Measurements from ENCODE around the gene LGR6. TPM values are rescaled to one million over a fixed set of nuclear protein-coding genes. Genes with fewer than 3 reads are reported as not detected.

LGR6 gene
- total RNA-seq, 1 experiment from 2014 or later = 0.08 TPM

DNA sequence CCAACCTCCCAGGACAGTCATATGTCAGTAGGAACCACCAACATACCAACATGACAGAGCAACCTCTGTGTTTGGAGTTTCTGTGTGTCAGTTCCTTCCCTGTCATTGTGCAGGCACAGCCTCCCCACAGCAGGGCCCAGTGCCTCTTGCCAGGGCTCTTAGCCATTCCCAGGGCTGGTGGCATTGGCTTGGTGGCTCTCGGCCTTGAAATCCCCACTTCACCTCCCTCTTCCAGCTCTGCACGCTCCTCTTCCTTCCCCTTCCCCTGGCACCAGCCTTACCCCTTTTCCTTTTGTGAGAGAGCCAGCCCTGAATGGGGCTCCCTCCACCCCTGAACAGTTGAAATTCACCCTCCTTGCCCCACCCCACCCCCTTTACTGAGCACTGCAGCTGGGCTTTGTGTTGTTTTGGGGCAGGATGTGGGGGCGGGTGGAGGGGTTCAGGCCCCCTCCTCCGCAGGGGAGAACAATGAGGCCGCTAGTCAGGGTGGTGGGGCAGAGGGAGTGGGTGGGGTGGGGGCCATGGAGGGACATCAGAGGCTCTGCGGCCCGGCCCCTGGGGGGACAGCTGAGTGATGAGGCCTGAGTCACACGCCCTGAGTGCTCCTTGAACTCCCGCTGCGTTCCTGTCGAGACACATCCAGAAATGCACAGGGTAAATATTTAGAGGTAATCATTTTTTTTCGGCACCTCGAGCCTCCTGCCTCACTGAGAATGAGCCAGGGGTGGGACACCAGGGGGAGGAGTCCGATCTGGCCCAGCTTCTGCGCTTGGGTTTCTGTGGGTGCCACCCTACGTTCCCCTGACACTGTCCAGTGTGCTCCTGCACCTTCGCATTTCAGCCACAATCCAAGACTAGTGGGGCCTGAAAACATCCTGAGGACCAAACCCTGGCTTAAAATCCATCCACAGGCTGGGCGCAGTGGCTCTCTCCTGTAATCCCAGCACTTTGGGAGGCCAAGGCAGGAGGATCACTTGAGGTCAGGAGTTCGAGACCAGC, 28.6 kb downstream of the LGR6 start:
- intact Hi-C loops (cut with micrococcal nuclease; ENCODE audit: unreplicated experiment) (no loop called here), in situ Hi-C loops (cut with HindIII; ENCODE audit: low pct_unique_long_range_greater_than_20kb, low sequenced_read_pairs) (loop anchor here (25.0 kb wide), 1 partner anchor 90 kb away; no protein-coding TSS in a partner anchor)
- no peak for DNase-seq (ENCODE audit: low read depth, low spot score)
- no peaks in the 10 kb centered on the region for H3K4me1 ChIP-seq (ENCODE audit: control insufficient read depth, insufficient read depth, low read length)
- TF ChIP-seq, protein P1, sequence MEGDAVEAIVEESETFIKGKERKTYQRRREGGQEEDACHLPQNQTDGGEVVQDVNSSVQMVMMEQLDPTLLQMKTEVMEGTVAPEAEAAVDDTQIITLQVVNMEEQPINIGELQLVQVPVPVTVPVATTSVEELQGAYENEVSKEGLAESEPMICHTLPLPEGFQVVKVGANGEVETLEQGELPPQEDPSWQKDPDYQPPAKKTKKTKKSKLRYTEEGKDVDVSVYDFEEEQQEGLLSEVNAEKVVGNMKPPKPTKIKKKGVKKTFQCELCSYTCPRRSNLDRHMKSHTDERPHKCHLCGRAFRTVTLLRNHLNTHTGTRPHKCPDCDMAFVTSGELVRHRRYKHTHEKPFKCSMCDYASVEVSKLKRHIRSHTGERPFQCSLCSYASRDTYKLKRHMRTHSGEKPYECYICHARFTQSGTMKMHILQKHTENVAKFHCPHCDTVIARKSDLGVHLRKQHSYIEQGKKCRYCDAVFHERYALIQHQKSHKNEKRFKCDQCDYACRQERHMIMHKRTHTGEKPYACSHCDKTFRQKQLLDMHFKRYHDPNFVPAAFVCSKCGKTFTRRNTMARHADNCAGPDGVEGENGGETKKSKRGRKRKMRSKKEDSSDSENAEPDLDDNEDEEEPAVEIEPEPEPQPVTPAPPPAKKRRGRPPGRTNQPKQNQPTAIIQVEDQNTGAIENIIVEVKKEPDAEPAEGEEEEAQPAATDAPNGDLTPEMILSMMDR (IDR thresholded peaks at IDR 0.05) = no peak
- TF ChIP-seq, protein P2, sequence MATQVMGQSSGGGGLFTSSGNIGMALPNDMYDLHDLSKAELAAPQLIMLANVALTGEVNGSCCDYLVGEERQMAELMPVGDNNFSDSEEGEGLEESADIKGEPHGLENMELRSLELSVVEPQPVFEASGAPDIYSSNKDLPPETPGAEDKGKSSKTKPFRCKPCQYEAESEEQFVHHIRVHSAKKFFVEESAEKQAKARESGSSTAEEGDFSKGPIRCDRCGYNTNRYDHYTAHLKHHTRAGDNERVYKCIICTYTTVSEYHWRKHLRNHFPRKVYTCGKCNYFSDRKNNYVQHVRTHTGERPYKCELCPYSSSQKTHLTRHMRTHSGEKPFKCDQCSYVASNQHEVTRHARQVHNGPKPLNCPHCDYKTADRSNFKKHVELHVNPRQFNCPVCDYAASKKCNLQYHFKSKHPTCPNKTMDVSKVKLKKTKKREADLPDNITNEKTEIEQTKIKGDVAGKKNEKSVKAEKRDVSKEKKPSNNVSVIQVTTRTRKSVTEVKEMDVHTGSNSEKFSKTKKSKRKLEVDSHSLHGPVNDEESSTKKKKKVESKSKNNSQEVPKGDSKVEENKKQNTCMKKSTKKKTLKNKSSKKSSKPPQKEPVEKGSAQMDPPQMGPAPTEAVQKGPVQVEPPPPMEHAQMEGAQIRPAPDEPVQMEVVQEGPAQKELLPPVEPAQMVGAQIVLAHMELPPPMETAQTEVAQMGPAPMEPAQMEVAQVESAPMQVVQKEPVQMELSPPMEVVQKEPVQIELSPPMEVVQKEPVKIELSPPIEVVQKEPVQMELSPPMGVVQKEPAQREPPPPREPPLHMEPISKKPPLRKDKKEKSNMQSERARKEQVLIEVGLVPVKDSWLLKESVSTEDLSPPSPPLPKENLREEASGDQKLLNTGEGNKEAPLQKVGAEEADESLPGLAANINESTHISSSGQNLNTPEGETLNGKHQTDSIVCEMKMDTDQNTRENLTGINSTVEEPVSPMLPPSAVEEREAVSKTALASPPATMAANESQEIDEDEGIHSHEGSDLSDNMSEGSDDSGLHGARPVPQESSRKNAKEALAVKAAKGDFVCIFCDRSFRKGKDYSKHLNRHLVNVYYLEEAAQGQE (IDR thresholded peaks at IDR 0.05; ENCODE audit: insufficient read depth in 1 of 2, low read depth in 2 of 2, low read length in 1 of 2) = no peak
- no peak for TF ChIP-seq TCF7L2 (IDR thresholded peaks at IDR 0.05; ENCODE audit: low read depth, low read length)
- no peak for TF ChIP-seq POLR2AphosphoS5 (IDR thresholded peaks at IDR 0.05; ENCODE audit: low read depth, low read length)
- no peak for TF ChIP-seq SIN3A (IDR thresholded peaks at IDR 0.05; ENCODE audit: borderline replicate concordance, insufficient read depth, low read depth, low read length)
- ChIA-PET POLR2A (interaction anchor here (0.7 kb wide), 1 partner anchor 8 kb away, joined by 3 read pairs; no protein-coding TSS in a partner anchor), CTCF (no interaction called here)
- no peak overlapping the region for H3K27ac ChIP-seq (ENCODE audit: low read length)
- no TSS peak for BruUV-seq (replicated peaks)
- peaks cover 3% of the 10 kb centered on the region; the same call in 1 of the 2 replicates for H3K27me3 ChIP-seq (ENCODE audit: control insufficient read depth, insufficient read depth, low read length)
- ATAC-seq = peak; percentile 57; the same call in 1 of the 2 replicates
- H3K9me3 ChIP-seq (ENCODE audit: control insufficient read depth, insufficient read depth, low read depth, low read length) = no peaks in the 10 kb centered on the region
- H3K4me3 ChIP-seq (ENCODE audit: low read depth in 2 of 2, low read length in 2 of 2) = no peak overlapping the region
- H3K36me3 ChIP-seq (ENCODE audit: control insufficient read depth, insufficient read depth, low read length) = no peaks in the 10 kb centered on the region

DNA sequence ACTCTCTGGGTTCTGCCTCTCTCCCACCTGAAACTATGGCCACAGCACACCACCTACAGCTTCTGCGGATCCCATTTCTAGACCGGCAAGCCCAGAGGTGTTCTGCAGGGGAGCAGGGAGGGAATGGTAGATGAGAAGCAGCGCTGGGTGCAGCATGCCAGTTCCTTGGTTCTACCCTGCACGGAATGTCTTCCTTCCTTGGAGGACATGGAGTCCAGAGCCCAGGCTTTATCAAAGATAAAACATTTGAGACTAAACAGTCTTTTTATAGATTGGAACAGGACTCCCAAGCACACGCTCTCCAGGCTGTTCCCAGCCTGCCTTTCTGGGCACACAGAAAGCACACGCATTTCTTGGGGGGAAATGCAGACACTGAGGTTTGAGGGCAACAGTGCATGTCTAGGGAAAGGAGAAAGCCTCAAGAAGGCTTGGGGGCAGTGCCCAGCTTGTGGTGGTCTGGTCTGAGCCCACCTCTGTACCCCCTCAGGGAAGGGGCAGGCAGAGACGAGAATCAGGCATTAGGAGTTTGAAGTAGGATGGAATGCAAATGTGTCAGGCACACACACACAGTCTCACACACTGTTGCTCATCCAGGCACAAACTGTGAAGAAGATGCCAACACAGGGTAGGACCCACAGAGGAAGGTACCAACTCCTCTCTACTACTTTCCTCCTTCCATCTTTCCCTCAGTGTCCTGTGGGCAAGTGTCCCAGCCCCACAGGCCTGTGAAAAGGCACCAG, 29.7 kb downstream of the LGR6 start:
- BruUV-seq (replicated peaks) = no TSS peak
- in situ Hi-C loops (cut with HindIII; ENCODE audit: low pct_unique_long_range_greater_than_20kb, low sequenced_read_pairs) (loop anchor here (25.0 kb wide), 1 partner anchor 89 kb away; no protein-coding TSS in a partner anchor), intact Hi-C loops (cut with micrococcal nuclease; ENCODE audit: unreplicated experiment) (no loop called here)
- no peaks in the 10 kb centered on the region for H3K9me3 ChIP-seq (ENCODE audit: control insufficient read depth, insufficient read depth, low read depth, low read length)
- no peaks in the 10 kb centered on the region for H3K27me3 ChIP-seq (ENCODE audit: control insufficient read depth, insufficient read depth, low read length)
- H3K36me3 ChIP-seq (ENCODE audit: control insufficient read depth, insufficient read depth, low read length) = no peaks in the 10 kb centered on the region
- POLR2A ChIA-PET = no interaction called here
- CTCF ChIA-PET = interaction anchor here (0.6 to 1.6 kb wide), 4 partner anchors 30 to 230 kb away, joined by 3 to 10 read pairs (median 4); partner anchors contain the start of gene LGR6
- no peak for ATAC-seq
- no peak for DNase-seq (ENCODE audit: low read depth, low spot score)
- no peaks in the 10 kb centered on the region for H3K4me1 ChIP-seq (ENCODE audit: control insufficient read depth, insufficient read depth, low read length)
- TF ChIP-seq, protein P2 (IDR thresholded peaks at IDR 0.05; ENCODE audit: insufficient read depth in 1 of 2, low read depth in 2 of 2, low read length in 1 of 2) = no peak
- TF ChIP-seq, protein P1 (IDR thresholded peaks at IDR 0.05) = no peak
- TF ChIP-seq POLR2AphosphoS5 (IDR thresholded peaks at IDR 0.05; ENCODE audit: low read depth, low read length) (no peak), SIN3A (IDR thresholded peaks at IDR 0.05; ENCODE audit: borderline replicate concordance, insufficient read depth, low read depth, low read length) (no peak), TCF7L2 (IDR thresholded peaks at IDR 0.05; ENCODE audit: low read depth, low read length) (no peak)
- H3K4me3 ChIP-seq (ENCODE audit: low read depth in 2 of 2, low read length in 2 of 2) = no peak overlapping the region
- no peak overlapping the region for H3K27ac ChIP-seq (ENCODE audit: low read length)

Measured in Panc1 (cell line).